Endothelial cell (in vitro differentiated cells): ENCODE results near the gene GNG8. TPM values are rescaled to one million over a fixed set of nuclear protein-coding genes. Genes with fewer than 3 reads are reported as not detected.

Experiments used
- DNase-seq: peaks from one replicate; pipeline ENCODE4 v3.0.0; 2021; ENCODE audit warnings: low spot score
- H3K27ac Mint-ChIP-seq: one replicate; pipeline ENCODE4 v1.8.0; 2021; ENCODE audit warnings: mixed read lengths, inconsistent platforms; ENCODE audit not compliant: unreplicated experiment
- H3K27me3 Mint-ChIP-seq: one replicate; pipeline ENCODE4 v1.8.0; 2021; ENCODE audit warnings: mild to moderate bottlenecking, moderate library complexity, mixed read lengths, inconsistent platforms; ENCODE audit not compliant: unreplicated experiment
- H3K36me3 Mint-ChIP-seq: one replicate; pipeline ENCODE4 v1.8.0; 2021; ENCODE audit warnings: mild to moderate bottlenecking, low read depth, mixed read lengths, inconsistent platforms; ENCODE audit not compliant: unreplicated experiment
- H3K4me1 Mint-ChIP-seq: one replicate; pipeline ENCODE4 v1.8.0; 2021; ENCODE audit warnings: mild to moderate bottlenecking, mixed read lengths, inconsistent platforms; ENCODE audit not compliant: unreplicated experiment
- H3K4me3 Mint-ChIP-seq: one replicate; pipeline ENCODE4 v1.8.0; 2021; ENCODE audit warnings: mild to moderate bottlenecking, mixed read lengths, inconsistent platforms; ENCODE audit not compliant: unreplicated experiment
- H3K9me3 Mint-ChIP-seq: one replicate; pipeline ENCODE4 v1.8.0; 2021; ENCODE audit warnings: mixed read lengths, inconsistent platforms; ENCODE audit not compliant: unreplicated experiment
- total RNA-seq: library from RNA; stranded (reverse); fragmentation: NEBNext Ultra II Directional; extraction: Animal tissue kit (Norgen Biotek cat#: 25700); gene quantifications from one replicate; pipeline ENCODE4 v1.2.1, GENCODE V29; 2021; ENCODE audit not compliant: unreplicated experiment
- TF ChIP-seq, protein P1 (sequence below): fragments of 200-600 bp; sonication (generic); IDR thresholded peaks from one replicate; pipeline ENCODE4 v1.5.0; 2021; ENCODE audit warnings: antibody characterized with exemption; ENCODE audit not compliant: unreplicated experiment

Gene GNG8
- total RNA-seq, 1 donor from 2014 or later = not detected

DNA sequence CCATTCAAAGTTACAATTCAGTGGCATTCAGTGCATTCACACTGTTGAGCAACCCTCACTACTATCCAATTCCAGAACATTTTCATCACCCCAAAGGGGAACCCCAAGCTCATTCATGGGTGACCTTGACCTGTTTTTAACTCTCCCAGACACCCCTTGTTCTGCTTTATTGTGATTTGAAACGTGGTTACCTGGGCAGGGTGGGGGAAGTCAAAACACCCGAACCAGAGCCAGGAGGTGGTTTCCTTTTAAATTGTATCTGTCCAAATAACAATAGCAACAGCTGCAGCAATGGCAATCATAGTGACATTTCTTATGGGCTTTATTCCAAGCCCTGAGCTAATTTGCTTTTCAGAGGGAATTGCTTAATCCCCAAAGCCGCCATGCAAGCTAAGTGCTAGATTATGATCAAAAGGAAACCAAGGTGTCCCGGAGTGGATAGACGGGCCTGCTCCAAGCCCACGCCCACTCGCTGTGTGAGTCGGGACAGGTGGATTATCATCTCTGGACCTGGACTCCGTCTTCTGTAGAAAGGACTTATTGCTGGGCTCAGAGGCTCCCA, 17.3 kb downstream of the GNG8 start:
- Mint-ChIP-seq H3K36me3 (no peaks in the 10 kb centered on the region), H3K9me3 (no peaks in the 10 kb centered on the region), H3K27me3 (peaks cover 9% of the 10 kb centered on the region), H3K4me3 (no peak overlapping the region), H3K4me1 (peaks cover 3% of the 10 kb centered on the region), H3K27ac (no peak overlapping the region)
- DNase-seq = no peak
- TF ChIP-seq, protein P1, sequence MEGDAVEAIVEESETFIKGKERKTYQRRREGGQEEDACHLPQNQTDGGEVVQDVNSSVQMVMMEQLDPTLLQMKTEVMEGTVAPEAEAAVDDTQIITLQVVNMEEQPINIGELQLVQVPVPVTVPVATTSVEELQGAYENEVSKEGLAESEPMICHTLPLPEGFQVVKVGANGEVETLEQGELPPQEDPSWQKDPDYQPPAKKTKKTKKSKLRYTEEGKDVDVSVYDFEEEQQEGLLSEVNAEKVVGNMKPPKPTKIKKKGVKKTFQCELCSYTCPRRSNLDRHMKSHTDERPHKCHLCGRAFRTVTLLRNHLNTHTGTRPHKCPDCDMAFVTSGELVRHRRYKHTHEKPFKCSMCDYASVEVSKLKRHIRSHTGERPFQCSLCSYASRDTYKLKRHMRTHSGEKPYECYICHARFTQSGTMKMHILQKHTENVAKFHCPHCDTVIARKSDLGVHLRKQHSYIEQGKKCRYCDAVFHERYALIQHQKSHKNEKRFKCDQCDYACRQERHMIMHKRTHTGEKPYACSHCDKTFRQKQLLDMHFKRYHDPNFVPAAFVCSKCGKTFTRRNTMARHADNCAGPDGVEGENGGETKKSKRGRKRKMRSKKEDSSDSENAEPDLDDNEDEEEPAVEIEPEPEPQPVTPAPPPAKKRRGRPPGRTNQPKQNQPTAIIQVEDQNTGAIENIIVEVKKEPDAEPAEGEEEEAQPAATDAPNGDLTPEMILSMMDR = no peak

DNA sequence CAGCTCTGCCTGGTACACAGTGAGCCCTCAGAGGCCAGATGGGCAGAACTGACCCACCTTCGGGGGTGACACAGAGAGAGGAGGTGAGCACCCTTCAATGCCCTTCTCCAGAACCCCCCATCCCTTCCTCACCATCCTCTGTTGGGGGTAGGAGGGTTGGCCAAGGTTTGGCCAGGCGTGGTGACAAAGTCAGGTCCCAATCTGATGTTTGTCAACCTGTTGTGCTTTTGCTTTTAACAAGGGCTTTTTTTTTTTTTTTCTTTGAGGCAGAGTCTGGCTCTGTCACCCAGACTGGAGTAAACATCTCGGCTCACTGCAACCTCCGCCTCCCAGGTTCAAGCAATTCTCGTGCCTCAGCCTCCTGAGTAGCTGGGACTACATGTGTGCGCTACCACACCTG, 18.4 kb downstream of the GNG8 start:
- Mint-ChIP-seq H3K27ac (no peak overlapping the region), H3K27me3 (peaks cover 10% of the 10 kb centered on the region), H3K36me3 (no peaks in the 10 kb centered on the region), H3K9me3 (no peaks in the 10 kb centered on the region), H3K4me3 (no peak overlapping the region), H3K4me1 (peaks cover 3% of the 10 kb centered on the region)
- no peak for DNase-seq
- TF ChIP-seq, protein P1 = no peak

DNA sequence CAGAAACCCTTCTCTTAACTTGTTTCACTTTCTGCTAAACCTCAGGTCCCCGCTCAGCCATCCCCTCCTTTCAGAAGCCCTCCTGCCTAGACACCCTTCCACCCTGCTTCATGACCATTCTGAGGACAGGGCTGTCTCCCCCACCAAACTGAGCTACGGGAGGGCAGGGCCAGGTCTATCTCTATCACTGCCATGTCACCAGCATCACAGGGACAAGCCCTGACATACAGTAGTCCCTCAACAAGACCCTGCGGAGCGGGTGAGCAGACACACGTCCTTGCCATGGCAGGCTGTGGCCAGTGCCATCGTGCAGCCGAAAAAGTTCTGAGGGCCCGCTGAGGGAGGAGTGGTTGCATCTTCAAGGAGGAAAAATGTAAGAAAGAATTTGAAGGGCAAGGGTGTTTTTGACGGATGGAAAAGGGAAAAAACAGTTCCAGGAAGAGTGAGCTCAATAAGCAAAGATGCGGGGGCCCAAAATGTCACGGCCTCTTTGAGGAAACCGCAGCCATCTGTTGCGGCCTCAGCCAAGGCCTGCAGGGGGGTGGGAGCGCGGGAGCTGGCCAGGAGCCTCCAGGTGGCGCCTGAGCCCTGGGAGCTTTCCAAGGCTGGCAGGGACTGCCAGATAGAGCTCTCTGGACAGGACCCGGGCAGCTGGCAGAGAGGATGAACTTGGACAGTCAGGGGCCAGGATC, 19.2 kb downstream of the GNG8 start:
- Mint-ChIP-seq H3K36me3 (no peaks in the 10 kb centered on the region), H3K27ac (no peak overlapping the region), H3K27me3 (peaks cover 12% of the 10 kb centered on the region), H3K9me3 (no peaks in the 10 kb centered on the region), H3K4me1 (peaks cover 3% of the 10 kb centered on the region), H3K4me3 (peak overlapping the region; percentile 60)
- peak; percentile 73 for DNase-seq
- TF ChIP-seq, protein P1 = no peak

DNA sequence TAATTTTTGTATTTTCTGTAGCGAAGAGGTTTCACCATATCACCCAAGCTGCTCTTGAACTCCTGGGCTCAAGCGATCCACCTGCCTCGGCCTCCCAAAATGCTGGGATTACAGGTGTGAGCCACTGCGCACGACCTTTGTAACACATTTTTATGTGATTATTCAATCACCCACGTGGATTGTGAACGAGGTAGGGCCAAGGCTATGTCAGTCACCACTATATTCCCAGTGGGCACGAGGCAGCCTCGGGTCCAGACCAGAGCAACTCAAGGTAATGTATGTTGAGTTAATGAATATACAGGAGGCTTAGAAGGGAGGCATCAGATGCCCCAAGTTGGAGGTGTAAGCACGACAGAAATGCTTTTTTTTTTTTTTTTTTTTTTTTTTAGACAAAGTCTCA, 20.0 kb downstream of the GNG8 start:
- DNase-seq = no peak
- Mint-ChIP-seq H3K27me3 (peaks cover 14% of the 10 kb centered on the region), H3K27ac (no peak overlapping the region), H3K36me3 (no peaks in the 10 kb centered on the region), H3K4me3 (no peak overlapping the region), H3K9me3 (no peaks in the 10 kb centered on the region), H3K4me1 (peaks cover 3% of the 10 kb centered on the region)
- TF ChIP-seq, protein P1 = no peak

DNA sequence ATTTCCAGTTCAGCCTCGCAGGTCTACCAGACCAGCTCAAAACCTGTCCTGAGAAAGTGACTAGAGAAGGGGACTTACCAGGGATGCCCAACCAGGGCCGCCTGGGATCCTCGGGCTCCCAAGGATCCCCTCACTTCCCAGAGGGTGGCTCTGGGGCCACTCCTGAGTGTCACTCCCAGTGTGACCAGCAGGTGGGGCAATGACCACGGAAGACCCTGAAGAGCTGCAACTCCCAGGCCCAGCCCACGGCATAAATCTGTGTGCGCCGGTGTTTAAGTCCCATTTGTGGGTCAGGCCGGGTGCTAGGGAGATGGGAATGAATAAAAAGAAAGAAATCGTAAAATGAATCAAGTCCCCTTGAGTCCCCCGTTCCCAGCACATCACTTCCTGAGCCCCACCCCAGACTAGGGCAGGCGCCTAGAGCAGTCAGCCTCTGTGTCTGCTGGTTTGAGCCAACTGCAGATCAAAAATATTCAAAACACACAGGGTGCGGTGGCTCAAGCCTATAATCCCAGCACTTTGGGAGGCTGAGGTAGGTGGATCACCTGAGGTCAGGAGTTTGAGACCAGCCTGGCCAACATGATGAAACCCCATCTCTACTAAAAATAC, 21.8 kb downstream of the GNG8 start:
- TF ChIP-seq, protein P1 = peak; percentile 88
- Mint-ChIP-seq H3K4me1 (peaks cover 3% of the 10 kb centered on the region), H3K27ac (no peak overlapping the region), H3K4me3 (no peak overlapping the region), H3K36me3 (peaks cover 7% of the 10 kb centered on the region), H3K27me3 (peaks cover 18% of the 10 kb centered on the region), H3K9me3 (no peaks in the 10 kb centered on the region)
- DNase-seq = peak; percentile 87
